ENCODE results near the gene FN1. TPM values are rescaled to one million over a fixed set of nuclear protein-coding genes. Genes with fewer than 3 reads are reported as not detected.

The FN1 gene
- total RNA-seq, 1 donor: 18,025 TPM

DNA sequence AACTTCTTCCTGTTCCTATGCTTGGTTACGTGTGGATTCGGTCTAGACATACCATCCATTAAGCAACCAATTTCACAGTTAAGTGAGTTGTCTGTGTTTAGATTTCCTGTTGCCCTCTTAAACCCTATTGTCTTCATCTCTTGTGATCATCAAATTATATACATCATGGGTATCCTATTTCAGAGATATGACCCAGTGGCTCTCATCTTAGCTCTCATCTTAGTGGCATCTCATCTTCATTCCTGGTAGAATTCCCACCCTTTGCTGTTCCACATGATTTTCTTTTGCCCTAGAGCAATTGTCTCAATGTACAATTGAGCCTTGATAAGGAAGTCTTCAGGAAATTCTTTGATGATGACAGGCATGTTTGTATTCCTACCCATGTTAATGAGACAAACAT, 29.4 kb upstream of the FN1 start:
- TF ChIP-seq, protein P1, sequence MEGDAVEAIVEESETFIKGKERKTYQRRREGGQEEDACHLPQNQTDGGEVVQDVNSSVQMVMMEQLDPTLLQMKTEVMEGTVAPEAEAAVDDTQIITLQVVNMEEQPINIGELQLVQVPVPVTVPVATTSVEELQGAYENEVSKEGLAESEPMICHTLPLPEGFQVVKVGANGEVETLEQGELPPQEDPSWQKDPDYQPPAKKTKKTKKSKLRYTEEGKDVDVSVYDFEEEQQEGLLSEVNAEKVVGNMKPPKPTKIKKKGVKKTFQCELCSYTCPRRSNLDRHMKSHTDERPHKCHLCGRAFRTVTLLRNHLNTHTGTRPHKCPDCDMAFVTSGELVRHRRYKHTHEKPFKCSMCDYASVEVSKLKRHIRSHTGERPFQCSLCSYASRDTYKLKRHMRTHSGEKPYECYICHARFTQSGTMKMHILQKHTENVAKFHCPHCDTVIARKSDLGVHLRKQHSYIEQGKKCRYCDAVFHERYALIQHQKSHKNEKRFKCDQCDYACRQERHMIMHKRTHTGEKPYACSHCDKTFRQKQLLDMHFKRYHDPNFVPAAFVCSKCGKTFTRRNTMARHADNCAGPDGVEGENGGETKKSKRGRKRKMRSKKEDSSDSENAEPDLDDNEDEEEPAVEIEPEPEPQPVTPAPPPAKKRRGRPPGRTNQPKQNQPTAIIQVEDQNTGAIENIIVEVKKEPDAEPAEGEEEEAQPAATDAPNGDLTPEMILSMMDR (IDR thresholded peaks at IDR 0.05; ENCODE audit: extremely low read depth, low read depth, low read length): no peak
- DNase-seq (ENCODE audit: insufficient read length, low spot score, missing footprints): no peak
- H3K36me3 ChIP-seq (ENCODE audit: insufficient read depth, low read length): no peaks in the 10 kb centered on the region
- no peaks in the 10 kb centered on the region for H4K20me1 ChIP-seq (ENCODE audit: insufficient read depth, low read length)
- peak overlapping the region; percentile 44 for H2AFZ ChIP-seq (ENCODE audit: low read length)
- no peak overlapping the region for H3K4me3 ChIP-seq (ENCODE audit: insufficient read depth, low read length)
- H3K4me1 ChIP-seq (ENCODE audit: insufficient read depth, low read length): peaks cover 21% of the 10 kb centered on the region
- no peaks in the 10 kb centered on the region for H3K9me3 ChIP-seq (ENCODE audit: low read depth, low read length)
- H3K79me2 ChIP-seq (ENCODE audit: insufficient read depth, low read length): no peaks in the 10 kb centered on the region
- no peak overlapping the region for H3K27ac ChIP-seq (ENCODE audit: low read depth, low read length)
- no peaks in the 10 kb centered on the region for H3K27me3 ChIP-seq (ENCODE audit: insufficient read depth, low read length)
- no peak overlapping the region for H3K4me2 ChIP-seq (ENCODE audit: insufficient read depth, low read length)

DNA sequence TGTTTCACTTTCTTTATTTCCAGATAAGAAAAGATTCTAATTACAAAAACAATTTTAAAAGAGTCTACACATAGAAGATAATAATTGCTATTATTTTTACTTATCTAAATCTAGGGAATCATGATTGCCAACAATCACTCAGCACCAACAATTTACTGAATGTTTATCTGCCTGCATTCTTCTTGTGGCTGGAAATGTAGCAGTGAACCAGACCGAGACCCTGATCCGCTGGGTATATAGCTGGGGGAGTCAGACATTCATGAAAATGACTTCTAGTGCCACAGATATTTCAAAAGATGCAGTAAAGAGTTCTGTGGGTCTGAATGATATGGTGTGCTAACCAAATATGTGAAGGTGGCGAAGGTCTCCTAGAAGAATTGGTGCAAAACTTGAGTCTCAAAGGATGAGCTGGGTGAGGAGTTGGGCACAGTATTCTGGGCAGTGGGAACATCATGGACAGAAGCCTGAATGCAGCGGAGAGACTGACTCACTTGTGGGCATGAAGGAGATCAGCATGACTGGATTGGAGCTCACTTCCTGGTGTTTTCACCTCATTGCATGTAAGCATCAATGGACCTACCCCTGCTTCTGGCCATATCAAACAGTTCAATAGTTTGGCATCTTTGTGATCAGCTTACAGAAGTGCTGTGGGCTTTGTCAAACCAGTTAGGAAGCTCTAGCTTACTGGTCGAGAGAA, 26.1 kb upstream of the FN1 start:
- TF ChIP-seq, protein P1 (IDR thresholded peaks at IDR 0.05; ENCODE audit: extremely low read depth, low read depth, low read length): no peak
- H3K79me2 ChIP-seq (ENCODE audit: insufficient read depth, low read length): no peaks in the 10 kb centered on the region
- no peaks in the 10 kb centered on the region for H3K36me3 ChIP-seq (ENCODE audit: insufficient read depth, low read length)
- no peaks in the 10 kb centered on the region for H3K27me3 ChIP-seq (ENCODE audit: insufficient read depth, low read length)
- peak overlapping the region; percentile 3 for H3K4me2 ChIP-seq (ENCODE audit: insufficient read depth, low read length)
- no peaks in the 10 kb centered on the region for H4K20me1 ChIP-seq (ENCODE audit: insufficient read depth, low read length)
- DNase-seq (ENCODE audit: insufficient read length, low spot score, missing footprints): no peak
- no peaks in the 10 kb centered on the region for H3K9me3 ChIP-seq (ENCODE audit: low read depth, low read length)
- peaks cover 29% of the 10 kb centered on the region for H3K4me1 ChIP-seq (ENCODE audit: insufficient read depth, low read length)
- peak overlapping the region; percentile 88 for H3K27ac ChIP-seq (ENCODE audit: low read depth, low read length)
- H2AFZ ChIP-seq (ENCODE audit: low read length): peak overlapping the region; percentile 1
- no peak overlapping the region for H3K4me3 ChIP-seq (ENCODE audit: insufficient read depth, low read length)

DNA sequence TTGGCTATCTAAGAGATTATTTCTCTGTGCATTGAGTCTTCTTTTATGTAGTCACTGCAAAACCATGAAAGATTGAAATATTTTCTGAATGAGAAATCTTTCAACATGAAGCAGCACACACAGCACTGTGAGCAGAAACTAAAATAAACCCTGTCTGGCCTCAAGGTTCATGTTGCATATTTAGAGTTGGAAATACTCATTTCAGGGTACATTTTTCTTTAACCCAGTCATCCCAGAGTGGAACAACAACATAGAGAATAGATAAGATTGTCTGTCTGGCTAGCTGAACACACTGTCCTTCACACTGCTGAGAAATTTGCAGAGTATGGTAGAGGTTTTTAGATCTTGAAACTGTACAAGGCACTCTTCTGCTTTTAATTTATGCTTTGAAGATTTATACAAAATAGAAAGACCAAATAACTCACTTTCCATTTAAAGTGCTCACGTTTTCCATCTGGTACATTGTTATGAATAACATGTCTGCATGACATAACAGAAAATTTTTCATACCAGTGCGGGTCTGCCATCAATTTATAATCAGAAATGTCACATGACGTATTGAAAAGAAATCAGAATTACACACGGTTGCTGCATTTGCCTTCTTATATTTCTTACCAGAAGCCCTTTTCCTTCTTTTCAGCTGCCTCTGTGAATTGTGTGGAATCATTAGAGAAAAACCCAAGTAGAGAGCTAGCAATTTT, 25.0 kb upstream of the FN1 start:
- H2AFZ ChIP-seq (ENCODE audit: low read length): no peak overlapping the region
- no peaks in the 10 kb centered on the region for H3K79me2 ChIP-seq (ENCODE audit: insufficient read depth, low read length)
- H3K4me3 ChIP-seq (ENCODE audit: insufficient read depth, low read length): no peak overlapping the region
- H3K36me3 ChIP-seq (ENCODE audit: insufficient read depth, low read length): no peaks in the 10 kb centered on the region
- peak overlapping the region; percentile 88 for H3K27ac ChIP-seq (ENCODE audit: low read depth, low read length)
- H3K27me3 ChIP-seq (ENCODE audit: insufficient read depth, low read length): no peaks in the 10 kb centered on the region
- peaks cover 29% of the 10 kb centered on the region for H3K4me1 ChIP-seq (ENCODE audit: insufficient read depth, low read length)
- peak overlapping the region; percentile 58 for H3K4me2 ChIP-seq (ENCODE audit: insufficient read depth, low read length)
- no peaks in the 10 kb centered on the region for H3K9me3 ChIP-seq (ENCODE audit: low read depth, low read length)
- H4K20me1 ChIP-seq (ENCODE audit: insufficient read depth, low read length): no peaks in the 10 kb centered on the region
- TF ChIP-seq, protein P1 (IDR thresholded peaks at IDR 0.05; ENCODE audit: extremely low read depth, low read depth, low read length): no peak
- peak; percentile 47 for DNase-seq (ENCODE audit: insufficient read length, low spot score, missing footprints)

DNA sequence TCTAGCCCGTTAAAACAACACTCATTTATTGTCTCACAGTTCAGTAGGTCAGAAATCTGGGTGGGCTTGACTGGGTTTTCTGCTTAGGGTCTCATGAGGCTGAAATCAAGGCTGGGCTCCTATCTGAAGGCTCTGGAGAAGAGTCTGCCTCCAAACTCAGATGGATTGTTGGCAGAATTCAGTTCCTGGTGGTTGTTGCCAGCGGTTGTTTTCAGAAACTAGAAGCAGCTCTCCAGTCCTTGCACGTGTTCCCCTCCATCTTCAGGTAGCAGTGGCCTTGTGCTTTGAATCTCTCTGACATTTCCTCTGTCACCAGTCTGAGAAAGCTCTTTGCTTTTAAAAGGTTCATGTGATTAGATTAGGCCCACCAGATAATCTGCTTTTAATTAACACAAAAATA, 20.1 kb upstream of the FN1 start:
- Histone ChIP-seq H3K79me2 (ENCODE audit: insufficient read depth, low read length) (no peaks in the 10 kb centered on the region), H4K20me1 (ENCODE audit: insufficient read depth, low read length) (no peaks in the 10 kb centered on the region), H2AFZ (ENCODE audit: low read length) (no peak overlapping the region), H3K27me3 (ENCODE audit: insufficient read depth, low read length) (no peaks in the 10 kb centered on the region), H3K4me3 (ENCODE audit: insufficient read depth, low read length) (no peak overlapping the region), H3K4me2 (ENCODE audit: insufficient read depth, low read length) (no peak overlapping the region), H3K27ac (ENCODE audit: low read depth, low read length) (no peak overlapping the region), H3K36me3 (ENCODE audit: insufficient read depth, low read length) (no peaks in the 10 kb centered on the region), H3K4me1 (ENCODE audit: insufficient read depth, low read length) (peaks cover 26% of the 10 kb centered on the region), H3K9me3 (ENCODE audit: low read depth, low read length) (no peaks in the 10 kb centered on the region)
- TF ChIP-seq, protein P1 (IDR thresholded peaks at IDR 0.05; ENCODE audit: extremely low read depth, low read depth, low read length): no peak
- DNase-seq (ENCODE audit: insufficient read length, low spot score, missing footprints): no peak
